Stimulated activated CD8-positive, alpha-beta memory T cell treated with anti-CD3 and anti-CD28 coated beads, Interleukin-12 subunit alpha, Interleukin-12 subunit beta, amount 100 ng/mL, for 4 hours (primary cell): ENCODE results near the gene RPL18A.

ENCODE experiments used
- DNase-seq: peaks from one replicate; pipeline ENCODE4 v3.0.0-alpha.2; 2020; ENCODE audit warnings: low read depth

The RPL18A gene

DNA sequence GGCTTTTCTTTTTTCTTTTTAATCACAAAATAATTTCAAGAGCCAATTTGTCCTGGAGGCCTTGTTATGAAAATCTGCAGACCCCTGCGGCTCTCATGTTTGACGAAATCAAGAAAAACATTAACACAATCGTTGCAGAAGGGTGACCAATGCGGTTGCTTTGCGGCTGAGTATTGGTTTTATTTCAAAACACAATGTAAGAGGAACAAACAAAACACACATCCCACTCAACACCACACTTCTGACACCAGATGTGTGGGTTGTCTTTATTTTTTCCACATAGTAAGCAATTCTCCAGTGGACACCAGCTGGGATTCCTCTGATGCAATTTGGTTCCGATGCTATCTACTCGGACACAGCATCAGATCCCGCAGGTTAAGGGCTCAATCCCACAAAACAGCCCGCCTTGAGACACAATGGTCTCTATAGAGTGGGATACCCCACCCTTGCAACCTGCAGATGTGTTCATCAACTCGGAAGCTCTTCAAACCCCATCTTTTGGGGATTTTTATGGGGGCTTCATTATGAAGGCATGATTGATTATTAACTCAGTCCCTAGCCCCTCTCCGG lies 51.2 kb downstream of the RPL18A start:
- no peak for DNase-seq
